K562 (cell line): ENCODE measurements around the gene CALM1.

ENCODE experiments used
- CHD2 ChIP-seq: IDR thresholded peaks from 2 replicates; pipeline ENCODE4 v1.6.1; 2011; ENCODE audit warnings: low read depth, low read length
- CREM ChIP-seq: IDR thresholded peaks from 2 replicates; pipeline ENCODE4 v1.6.1; 2014; ENCODE audit warnings: antibody characterized with exemption, low read depth
- ERF ChIP-seq: fragments of 450-650 bp; formaldehyde crosslinking; IDR thresholded peaks from 2 replicates; pipeline ENCODE4 v1.4.0; 2020; ENCODE audit warnings: mild to moderate bottlenecking, mixed read lengths
- NRF1 ChIP-seq, 2 experiments: fragments of 450-650 bp; IDR thresholded peaks in 1 of 2; conservative IDR thresholded peaks in 1 of 2; 2 replicates each; pipeline ENCODE4 v1.6.1; 2014; ENCODE audit warnings: mild to moderate bottlenecking in 2 of 2
- ZNF764 ChIP-seq: fragments of 250-450 bp; sonication (Bioruptor Pico); IDR thresholded peaks from 2 replicates; pipeline ENCODE4 v1.4.0; 2020; ENCODE audit warnings: low read depth, mild to moderate bottlenecking, moderate library complexity
- TF ChIP-seq, protein P1 (sequence below), 2 experiments: fragments of 450-650 bp in 1 of 2; sonication (generic) in 1 of 2; formaldehyde crosslinking in 1 of 2; IDR thresholded peaks; 2 replicates each; pipeline versions ENCODE4 v1.7.1 to v1.9.0; 2016 to 2022; ENCODE audit warnings: inconsistent platforms in 1 of 2, mild to moderate bottlenecking in 1 of 2, missing genetic modification reagents in 1 of 2
- TF ChIP-seq, protein P2 (sequence below): fragments of 450-650 bp; conservative IDR thresholded peaks from 2 replicates; pipeline ENCODE4 v1.6.1; 2016; ENCODE audit warnings: missing genetic modification characterization, low read depth, mild to moderate bottlenecking, control low read depth, missing compliant biosample characterization
- TF ChIP-seq, protein P3 (sequence below), 3 experiments: fragments of 200-800 bp in 1 of 3; fragments of 250-450 bp in 1 of 3; fragments of 450-650 bp in 1 of 3; sonication (Bioruptor Pico) in 1 of 3; sonication (Bioruptor generic) in 1 of 3; formaldehyde crosslinking in 1 of 3; IDR thresholded peaks; 2 replicates each; pipeline versions ENCODE4 v1.6.1 to v1.8.0; 2016 to 2022; ENCODE audit warnings: mild to moderate bottlenecking in 2 of 3, missing genetic modification characterization in 2 of 3, missing compliant biosample characterization in 1 of 3, moderate library complexity in 1 of 3
- TF ChIP-seq, protein P4 (sequence below): fragments of 450-650 bp; IDR thresholded peaks from 2 replicates; pipeline ENCODE4 v1.7.1; 2018; ENCODE audit warnings: mild to moderate bottlenecking, low read depth; ENCODE audit not compliant: partially characterized antibody
- TF ChIP-seq, protein P5 (sequence below): fragments of 250-450 bp; sonication (Bioruptor Pico); IDR thresholded peaks from 2 replicates; pipeline ENCODE4 v1.4.0; 2020; ENCODE audit warnings: mild to moderate bottlenecking, moderate library complexity

DNA sequence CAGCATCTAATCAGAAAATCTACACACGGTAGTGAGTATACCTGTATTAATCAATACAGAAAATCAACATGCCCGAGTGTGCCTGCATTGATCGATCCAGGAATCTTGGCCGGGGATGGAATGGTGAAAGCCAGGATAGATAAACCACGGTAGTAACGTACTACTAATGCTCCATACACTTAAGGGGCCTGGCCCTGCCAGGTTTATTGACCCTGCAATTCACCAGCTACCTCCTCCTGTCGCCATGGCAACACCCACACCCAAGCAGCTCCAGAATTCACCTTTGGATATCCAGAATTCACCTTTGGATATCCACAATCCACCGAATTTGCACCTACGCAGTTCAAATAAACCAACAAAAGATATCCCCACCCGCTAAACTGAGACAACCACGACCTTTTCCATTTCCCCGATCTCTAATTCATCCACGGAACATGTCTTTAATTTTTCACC lies 14.8 kb upstream of the CALM1 start:
- TF ChIP-seq NRF1 (conservative IDR thresholded peaks at IDR 0.05 in 1 of 2, IDR thresholded peaks at IDR 0.05 in 1 of 2): no peak
- TF ChIP-seq, protein P1, sequence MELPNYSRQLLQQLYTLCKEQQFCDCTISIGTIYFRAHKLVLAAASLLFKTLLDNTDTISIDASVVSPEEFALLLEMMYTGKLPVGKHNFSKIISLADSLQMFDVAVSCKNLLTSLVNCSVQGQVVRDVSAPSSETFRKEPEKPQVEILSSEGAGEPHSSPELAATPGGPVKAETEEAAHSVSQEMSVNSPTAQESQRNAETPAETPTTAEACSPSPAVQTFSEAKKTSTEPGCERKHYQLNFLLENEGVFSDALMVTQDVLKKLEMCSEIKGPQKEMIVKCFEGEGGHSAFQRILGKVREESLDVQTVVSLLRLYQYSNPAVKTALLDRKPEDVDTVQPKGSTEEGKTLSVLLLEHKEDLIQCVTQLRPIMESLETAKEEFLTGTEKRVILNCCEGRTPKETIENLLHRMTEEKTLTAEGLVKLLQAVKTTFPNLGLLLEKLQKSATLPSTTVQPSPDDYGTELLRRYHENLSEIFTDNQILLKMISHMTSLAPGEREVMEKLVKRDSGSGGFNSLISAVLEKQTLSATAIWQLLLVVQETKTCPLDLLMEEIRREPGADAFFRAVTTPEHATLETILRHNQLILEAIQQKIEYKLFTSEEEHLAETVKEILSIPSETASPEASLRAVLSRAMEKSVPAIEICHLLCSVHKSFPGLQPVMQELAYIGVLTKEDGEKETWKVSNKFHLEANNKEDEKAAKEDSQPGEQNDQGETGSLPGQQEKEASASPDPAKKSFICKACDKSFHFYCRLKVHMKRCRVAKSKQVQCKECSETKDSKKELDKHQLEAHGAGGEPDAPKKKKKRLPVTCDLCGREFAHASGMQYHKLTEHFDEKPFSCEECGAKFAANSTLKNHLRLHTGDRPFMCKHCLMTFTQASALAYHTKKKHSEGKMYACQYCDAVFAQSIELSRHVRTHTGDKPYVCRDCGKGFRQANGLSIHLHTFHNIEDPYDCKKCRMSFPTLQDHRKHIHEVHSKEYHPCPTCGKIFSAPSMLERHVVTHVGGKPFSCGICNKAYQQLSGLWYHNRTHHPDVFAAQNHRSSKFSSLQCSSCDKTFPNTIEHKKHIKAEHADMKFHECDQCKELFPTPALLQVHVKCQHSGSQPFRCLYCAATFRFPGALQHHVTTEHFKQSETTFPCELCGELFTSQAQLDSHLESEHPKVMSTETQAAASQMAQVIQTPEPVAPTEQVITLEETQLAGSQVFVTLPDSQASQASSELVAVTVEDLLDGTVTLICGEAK (IDR thresholded peaks at IDR 0.05): no peak
- TF ChIP-seq, protein P1 (CRISPR knock-in tag; IDR thresholded peaks at IDR 0.05): no peak
- no peak for TF ChIP-seq CREM
- no peak for TF ChIP-seq ZNF764
- TF ChIP-seq, protein P2, sequence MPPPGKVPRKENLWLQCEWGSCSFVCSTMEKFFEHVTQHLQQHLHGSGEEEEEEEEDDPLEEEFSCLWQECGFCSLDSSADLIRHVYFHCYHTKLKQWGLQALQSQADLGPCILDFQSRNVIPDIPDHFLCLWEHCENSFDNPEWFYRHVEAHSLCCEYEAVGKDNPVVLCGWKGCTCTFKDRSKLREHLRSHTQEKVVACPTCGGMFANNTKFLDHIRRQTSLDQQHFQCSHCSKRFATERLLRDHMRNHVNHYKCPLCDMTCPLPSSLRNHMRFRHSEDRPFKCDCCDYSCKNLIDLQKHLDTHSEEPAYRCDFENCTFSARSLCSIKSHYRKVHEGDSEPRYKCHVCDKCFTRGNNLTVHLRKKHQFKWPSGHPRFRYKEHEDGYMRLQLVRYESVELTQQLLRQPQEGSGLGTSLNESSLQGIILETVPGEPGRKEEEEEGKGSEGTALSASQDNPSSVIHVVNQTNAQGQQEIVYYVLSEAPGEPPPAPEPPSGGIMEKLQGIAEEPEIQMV (tag): no peak
- TF ChIP-seq, protein P3, sequence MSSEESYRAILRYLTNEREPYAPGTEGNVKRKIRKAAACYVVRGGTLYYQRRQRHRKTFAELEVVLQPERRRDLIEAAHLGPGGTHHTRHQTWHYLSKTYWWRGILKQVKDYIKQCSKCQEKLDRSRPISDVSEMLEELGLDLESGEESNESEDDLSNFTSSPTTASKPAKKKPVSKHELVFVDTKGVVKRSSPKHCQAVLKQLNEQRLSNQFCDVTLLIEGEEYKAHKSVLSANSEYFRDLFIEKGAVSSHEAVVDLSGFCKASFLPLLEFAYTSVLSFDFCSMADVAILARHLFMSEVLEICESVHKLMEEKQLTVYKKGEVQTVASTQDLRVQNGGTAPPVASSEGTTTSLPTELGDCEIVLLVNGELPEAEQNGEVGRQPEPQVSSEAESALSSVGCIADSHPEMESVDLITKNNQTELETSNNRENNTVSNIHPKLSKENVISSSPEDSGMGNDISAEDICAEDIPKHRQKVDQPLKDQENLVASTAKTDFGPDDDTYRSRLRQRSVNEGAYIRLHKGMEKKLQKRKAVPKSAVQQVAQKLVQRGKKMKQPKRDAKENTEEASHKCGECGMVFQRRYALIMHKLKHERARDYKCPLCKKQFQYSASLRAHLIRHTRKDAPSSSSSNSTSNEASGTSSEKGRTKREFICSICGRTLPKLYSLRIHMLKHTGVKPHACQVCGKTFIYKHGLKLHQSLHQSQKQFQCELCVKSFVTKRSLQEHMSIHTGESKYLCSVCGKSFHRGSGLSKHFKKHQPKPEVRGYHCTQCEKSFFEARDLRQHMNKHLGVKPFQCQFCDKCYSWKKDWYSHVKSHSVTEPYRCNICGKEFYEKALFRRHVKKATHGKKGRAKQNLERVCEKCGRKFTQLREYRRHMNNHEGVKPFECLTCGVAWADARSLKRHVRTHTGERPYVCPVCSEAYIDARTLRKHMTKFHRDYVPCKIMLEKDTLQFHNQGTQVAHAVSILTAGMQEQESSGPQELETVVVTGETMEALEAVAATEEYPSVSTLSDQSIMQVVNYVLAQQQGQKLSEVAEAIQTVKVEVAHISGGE (CRISPR knock-in tag; IDR thresholded peaks at IDR 0.05): no peak
- no peak for TF ChIP-seq CHD2
- TF ChIP-seq ERF (CRISPR knock-in tag): no peak
- TF ChIP-seq, protein P4, sequence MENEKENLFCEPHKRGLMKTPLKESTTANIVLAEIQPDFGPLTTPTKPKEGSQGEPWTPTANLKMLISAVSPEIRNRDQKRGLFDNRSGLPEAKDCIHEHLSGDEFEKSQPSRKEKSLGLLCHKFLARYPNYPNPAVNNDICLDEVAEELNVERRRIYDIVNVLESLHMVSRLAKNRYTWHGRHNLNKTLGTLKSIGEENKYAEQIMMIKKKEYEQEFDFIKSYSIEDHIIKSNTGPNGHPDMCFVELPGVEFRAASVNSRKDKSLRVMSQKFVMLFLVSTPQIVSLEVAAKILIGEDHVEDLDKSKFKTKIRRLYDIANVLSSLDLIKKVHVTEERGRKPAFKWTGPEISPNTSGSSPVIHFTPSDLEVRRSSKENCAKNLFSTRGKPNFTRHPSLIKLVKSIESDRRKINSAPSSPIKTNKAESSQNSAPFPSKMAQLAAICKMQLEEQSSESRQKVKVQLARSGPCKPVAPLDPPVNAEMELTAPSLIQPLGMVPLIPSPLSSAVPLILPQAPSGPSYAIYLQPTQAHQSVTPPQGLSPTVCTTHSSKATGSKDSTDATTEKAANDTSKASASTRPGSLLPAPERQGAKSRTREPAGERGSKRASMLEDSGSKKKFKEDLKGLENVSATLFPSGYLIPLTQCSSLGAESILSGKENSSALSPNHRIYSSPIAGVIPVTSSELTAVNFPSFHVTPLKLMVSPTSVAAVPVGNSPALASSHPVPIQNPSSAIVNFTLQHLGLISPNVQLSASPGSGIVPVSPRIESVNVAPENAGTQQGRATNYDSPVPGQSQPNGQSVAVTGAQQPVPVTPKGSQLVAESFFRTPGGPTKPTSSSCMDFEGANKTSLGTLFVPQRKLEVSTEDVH: no peak
- TF ChIP-seq, protein P5, sequence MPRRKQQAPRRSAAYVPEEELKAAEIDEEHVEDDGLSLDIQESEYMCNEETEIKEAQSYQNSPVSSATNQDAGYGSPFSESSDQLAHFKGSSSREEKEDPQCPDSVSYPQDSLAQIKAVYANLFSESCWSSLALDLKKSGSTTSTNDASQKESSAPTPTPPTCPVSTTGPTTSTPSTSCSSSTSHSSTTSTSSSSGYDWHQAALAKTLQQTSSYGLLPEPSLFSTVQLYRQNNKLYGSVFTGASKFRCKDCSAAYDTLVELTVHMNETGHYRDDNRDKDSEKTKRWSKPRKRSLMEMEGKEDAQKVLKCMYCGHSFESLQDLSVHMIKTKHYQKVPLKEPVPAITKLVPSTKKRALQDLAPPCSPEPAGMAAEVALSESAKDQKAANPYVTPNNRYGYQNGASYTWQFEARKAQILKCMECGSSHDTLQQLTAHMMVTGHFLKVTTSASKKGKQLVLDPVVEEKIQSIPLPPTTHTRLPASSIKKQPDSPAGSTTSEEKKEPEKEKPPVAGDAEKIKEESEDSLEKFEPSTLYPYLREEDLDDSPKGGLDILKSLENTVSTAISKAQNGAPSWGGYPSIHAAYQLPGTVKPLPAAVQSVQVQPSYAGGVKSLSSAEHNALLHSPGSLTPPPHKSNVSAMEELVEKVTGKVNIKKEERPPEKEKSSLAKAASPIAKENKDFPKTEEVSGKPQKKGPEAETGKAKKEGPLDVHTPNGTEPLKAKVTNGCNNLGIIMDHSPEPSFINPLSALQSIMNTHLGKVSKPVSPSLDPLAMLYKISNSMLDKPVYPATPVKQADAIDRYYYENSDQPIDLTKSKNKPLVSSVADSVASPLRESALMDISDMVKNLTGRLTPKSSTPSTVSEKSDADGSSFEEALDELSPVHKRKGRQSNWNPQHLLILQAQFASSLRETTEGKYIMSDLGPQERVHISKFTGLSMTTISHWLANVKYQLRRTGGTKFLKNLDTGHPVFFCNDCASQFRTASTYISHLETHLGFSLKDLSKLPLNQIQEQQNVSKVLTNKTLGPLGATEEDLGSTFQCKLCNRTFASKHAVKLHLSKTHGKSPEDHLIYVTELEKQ (CRISPR knock-in tag): no peak
